SH-SY5Y (cell line): ENCODE measurements around the gene MYRIP.

ENCODE experiments used
- GATA2 ChIP-seq: IDR thresholded peaks from 2 replicates; pipeline ENCODE4 v1.6.1; 2011; ENCODE audit warnings: mild to moderate bottlenecking, low read depth, low read length
- GATA3 ChIP-seq: IDR thresholded peaks from 2 replicates; pipeline ENCODE4 v1.6.1; 2011; ENCODE audit warnings: low read depth, mild to moderate bottlenecking, low read length, moderate library complexity

DNA sequence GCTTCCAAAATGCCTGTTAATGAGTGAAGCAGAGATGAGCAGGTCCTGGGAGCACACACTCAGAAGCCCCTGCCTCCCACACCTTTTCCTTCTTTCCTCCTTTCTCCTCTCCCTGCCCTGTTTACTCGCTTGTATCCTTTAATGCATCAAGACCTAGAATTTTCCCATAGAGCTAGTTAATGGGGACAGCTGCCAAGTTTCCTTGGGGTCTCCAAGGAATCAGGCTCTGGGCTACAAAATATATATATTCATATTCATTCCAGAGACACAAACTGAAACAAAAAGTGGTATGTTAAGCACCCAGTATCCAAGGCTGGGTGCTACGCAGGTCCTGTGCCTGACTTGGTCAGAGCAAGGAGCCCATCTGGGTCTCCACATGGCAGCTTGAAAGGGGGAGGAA lies 235.6 kb downstream of the MYRIP start:
- no peak for TF ChIP-seq GATA2
- no peak for TF ChIP-seq GATA3
